Keratinocyte (primary cell): ENCODE measurements around the gene ABCA7. TPM values are rescaled to one million over a fixed set of nuclear protein-coding genes. Genes with fewer than 3 reads are reported as not detected.

Experiments used
- DNase-seq: peaks from one replicate; pipeline ENCODE4 v3.0.0-alpha.2; 2011; ENCODE audit warnings: low read depth, missing footprints, low spot score
- FAIRE-seq: peaks from 2 replicates; lab custom pipeline; 2011; peaks lifted over from hg19 to GRCh38; lab: Jason Lieb, UNC
- H2AFZ ChIP-seq: 2 replicates; pipeline ENCODE4 v1.6.0; 2012; ENCODE audit warnings: low read length, control low read depth, inconsistent platforms; ENCODE audit not compliant: control insufficient read depth
- H3K27ac ChIP-seq: 2 replicates; pipeline ENCODE4 v1.5.1; 2011; ENCODE audit warnings: low read length; ENCODE audit not compliant: control insufficient read depth, insufficient read depth
- H3K27me3 ChIP-seq: 3 replicates; pipeline ENCODE4 v1.6.0; 2011; ENCODE audit warnings: low read length; ENCODE audit not compliant: control insufficient read depth, insufficient read depth; ENCODE audit errors: extremely low read depth
- H3K36me3 ChIP-seq, 2 experiments: 2 replicates in 1 of 2; 3 replicates in 1 of 2; pipeline ENCODE4 v1.5.1; 2011; ENCODE audit warnings: low read length in 2 of 2, mild to moderate bottlenecking in 1 of 2; ENCODE audit not compliant: control insufficient read depth in 2 of 2, insufficient read depth in 2 of 2; ENCODE audit errors: extremely low read depth in 1 of 2
- H3K4me1 ChIP-seq: 3 replicates; pipeline ENCODE4 v1.5.1; 2011; ENCODE audit warnings: low read length; ENCODE audit not compliant: control insufficient read depth, insufficient read depth; ENCODE audit errors: extremely low read depth
- H3K4me2 ChIP-seq: 3 replicates; pipeline ENCODE4 v1.6.0; 2011; ENCODE audit warnings: low read depth, low read length; ENCODE audit not compliant: control insufficient read depth, insufficient read depth; ENCODE audit errors: extremely low read depth
- H3K4me3 ChIP-seq, 3 experiments: fragments of 200-600 bp in 1 of 3; sonication (generic) in 1 of 3; 2 replicates in 2 of 3; 3 replicates in 1 of 3; pipeline ENCODE4 v1.5.1; 2011 to 2016; ENCODE audit warnings: low read length in 3 of 3, mild to moderate bottlenecking in 3 of 3, control low read depth in 2 of 3, inconsistent platforms in 1 of 3, low read depth in 1 of 3, mixed read lengths in 1 of 3, mixed run types in 1 of 3, moderate library complexity in 1 of 3; ENCODE audit not compliant: control insufficient read depth in 2 of 3, insufficient read depth in 2 of 3; ENCODE audit errors: extremely low read depth in 1 of 3
- H3K79me2 ChIP-seq: 2 replicates; pipeline ENCODE4 v1.6.0; 2012; ENCODE audit warnings: low read length; ENCODE audit not compliant: control insufficient read depth, insufficient read depth
- H3K9ac ChIP-seq: 3 replicates; pipeline ENCODE4 v1.6.0; 2011; ENCODE audit warnings: low read length; ENCODE audit not compliant: control insufficient read depth, insufficient read depth; ENCODE audit errors: extremely low read depth
- H3K9me1 ChIP-seq: 3 replicates; pipeline ENCODE4 v1.6.0; 2011; ENCODE audit warnings: low read length; ENCODE audit not compliant: control insufficient read depth, insufficient read depth; ENCODE audit errors: extremely low read depth
- H3K9me3 ChIP-seq: 2 replicates; pipeline ENCODE4 v1.5.1; 2012; ENCODE audit warnings: low read depth, low read length; ENCODE audit not compliant: control insufficient read depth
- H4K20me1 ChIP-seq: 3 replicates; pipeline ENCODE4 v1.6.0; 2011; ENCODE audit warnings: low read length; ENCODE audit not compliant: control insufficient read depth, insufficient read depth; ENCODE audit errors: extremely low read depth
- CTCF ChIP-seq, 3 experiments: IDR thresholded peaks in 1 of 3; conservative IDR thresholded peaks in 1 of 3; optimal IDR thresholded peaks in 1 of 3; 2 replicates in 2 of 3; 3 replicates in 1 of 3; pipeline versions ENCODE3 to v1.5.1; 2011; ENCODE audit warnings: low read length in 3 of 3, mild to moderate bottlenecking in 3 of 3, moderate library complexity in 2 of 3, control low read depth in 1 of 3, inconsistent platforms in 1 of 3; ENCODE audit not compliant: insufficient read depth in 2 of 3; ENCODE audit errors: extremely low read depth in 1 of 3
- EZH2 ChIP-seq: IDR thresholded peaks from one replicate; pipeline ENCODE4 v1.6.1; 2012; ENCODE audit warnings: inconsistent platforms, mild to moderate bottlenecking, low read length, moderate library complexity
- dilution Hi-C: fragments of 300-500 bp; cut with MboI; formaldehyde crosslinking; loops from one replicate; pipeline ENCODE4 v1.7.0; 2020; ENCODE audit warnings: low sequenced_read_pairs; ENCODE audit not compliant: extremely low pct_ligation_motif_present
- polyA plus RNA-seq, 5 experiments: library from polyadenylated mRNA; depleted of rRNA in 3 of 5; stranded (reverse) in 3 of 5; stranded (forward) in 1 of 5; unstranded in 1 of 5; fragments of >200 nt; gene quantifications; 1 replicate in 1 of 5; 2 replicates in 3 of 5; 3 replicates in 1 of 5; pipeline versions ENCODE4 v1.2.1 to v1.2.3, GENCODE V29; 2011 to 2012; ENCODE audit warnings: missing spikeins in 2 of 5, low read depth in 1 of 5, low replicate concordance in 1 of 5

ABCA7 gene
- polyA plus RNA-seq, 1 donor (not counting 4 experiments of a cell fraction or from before 2014, with no cell fraction given) = 7.4 TPM

- Histone ChIP-seq H3K4me1 (peaks cover 38% of the 10 kb centered on the region), H3K27me3 (no peaks in the 10 kb centered on the region), H3K79me2 (peaks cover 82% of the 10 kb centered on the region), H4K20me1 (peaks cover 31% of the 10 kb centered on the region), H3K36me3 (peaks cover 4 to 11% of the 10 kb centered on the region in 2 experiments), H3K9me1 (peaks cover 4% of the 10 kb centered on the region), H3K4me3 (peak overlapping the region; percentile 0 to 38 (median 37)), H3K27ac (peak overlapping the region; percentile 60), H3K9me3 (no peaks in the 10 kb centered on the region), H3K4me2 (peak overlapping the region; percentile 81), H2AFZ (no peak overlapping the region), H3K9ac (peak overlapping the region; percentile 34)
- dilution Hi-C loops = no loop called here
- FAIRE-seq = peak; percentile 51
- TF ChIP-seq CTCF (optimal IDR thresholded peaks at IDR 0.05 in 1 of 3, IDR thresholded peaks at IDR 0.05 in 1 of 3, conservative IDR thresholded peaks at IDR 0.05 in 1 of 3; ENCODE audit: extremely low read depth in 1 of 3, insufficient read depth in 2 of 3, low read length in 3 of 3) = no peak
- TF ChIP-seq EZH2 = no peak
- DNase-seq = no peak
Measured at GRCh38 chr19:1017115-1017905, 22.6 kb upstream of the ABCA7 start.

- no peaks in the 10 kb centered on the region for H3K9me3 ChIP-seq
- peaks cover 80% of the 10 kb centered on the region for H3K79me2 ChIP-seq
- no peak overlapping the region for H3K9ac ChIP-seq
- H3K27ac ChIP-seq = no peak overlapping the region
- no peak for TF ChIP-seq CTCF (optimal IDR thresholded peaks at IDR 0.05 in 1 of 3, IDR thresholded peaks at IDR 0.05 in 1 of 3, conservative IDR thresholded peaks at IDR 0.05 in 1 of 3; ENCODE audit: extremely low read depth in 1 of 3, insufficient read depth in 2 of 3, low read length in 3 of 3)
- no peak for TF ChIP-seq EZH2
- H3K27me3 ChIP-seq = no peaks in the 10 kb centered on the region
- H3K4me2 ChIP-seq = peak overlapping the region; percentile 81
- H3K4me3 ChIP-seq = no peak overlapping the region
- H3K36me3 ChIP-seq = peaks cover 3 to 11% of the 10 kb centered on the region in 2 experiments
- H3K4me1 ChIP-seq = peaks cover 38% of the 10 kb centered on the region
- peaks cover 31% of the 10 kb centered on the region for H4K20me1 ChIP-seq
- H3K9me1 ChIP-seq = peaks cover 4% of the 10 kb centered on the region
- no peak for DNase-seq
- FAIRE-seq = no peak
- dilution Hi-C loops = no loop called here
- no peak overlapping the region for H2AFZ ChIP-seq
Measured at GRCh38 chr19:1017906-1018305, 22.0 kb upstream of the ABCA7 start.
